Measurements from ENCODE around the gene ANKFN1. TPM values are rescaled to one million over a fixed set of nuclear protein-coding genes. Genes with fewer than 3 reads are reported as not detected.

Gene ANKFN1
- total and polyA plus RNA-seq, 2 donors from 2014 or later, result 0.19 TPM; not detected in 1

- intact Hi-C loops (cut with DNase I), result no loop called here
- Histone ChIP-seq H3K27me3 (ENCODE audit: control insufficient read depth, insufficient read depth, low read length) (no peaks in the 10 kb centered on the region), H3K36me3 (ENCODE audit: control insufficient read depth in 2 of 3, insufficient read depth in 3 of 3, low read length in 3 of 3) (no peaks in the 10 kb centered on the region), H3K27ac (ENCODE audit: low read depth in 2 of 2, low read length in 2 of 2) (no peak overlapping the region), H3K4me1 (ENCODE audit: control insufficient read depth in 2 of 3, insufficient read depth in 2 of 3, low read depth in 1 of 3, low read length in 3 of 3) (no peaks in the 10 kb centered on the region), H3K4me3 (ENCODE audit: low read length in 3 of 3) (no peak overlapping the region), H3K9me3 (ENCODE audit: control insufficient read depth in 2 of 3, insufficient read depth in 1 of 3, low read length in 3 of 3) (no peaks in the 10 kb centered on the region), H3K9ac (ENCODE audit: low read length in 3 of 3) (no peak overlapping the region)
- FAIRE-seq (no peak), DNase-seq (no peak)
- TF ChIP-seq CTCF (IDR thresholded peaks at IDR 0.05; ENCODE audit: borderline replicate concordance, extremely low read depth, insufficient read depth), result no peak
Measured at GRCh38 chr17:56465886-56466285, 312.6 kb downstream of the ANKFN1 start.

GRCh38 chr17:56468840-56469239, 315.6 kb downstream of the ANKFN1 start:
- no peak overlapping the region for H3K9ac ChIP-seq (ENCODE audit: low read length in 3 of 3)
- no peak overlapping the region for H3K4me3 ChIP-seq (ENCODE audit: low read length in 3 of 3)
- no peaks in the 10 kb centered on the region for H3K27me3 ChIP-seq (ENCODE audit: control insufficient read depth, insufficient read depth, low read length)
- no peak overlapping the region for H3K27ac ChIP-seq (ENCODE audit: low read depth in 2 of 2, low read length in 2 of 2)
- H3K36me3 ChIP-seq (ENCODE audit: control insufficient read depth in 2 of 3, insufficient read depth in 3 of 3, low read length in 3 of 3), result no peaks in the 10 kb centered on the region
- no peak for TF ChIP-seq CTCF (IDR thresholded peaks at IDR 0.05; ENCODE audit: borderline replicate concordance, extremely low read depth, insufficient read depth)
- intact Hi-C loops (cut with DNase I), result no loop called here
- no peak for DNase-seq
- no peaks in the 10 kb centered on the region for H3K4me1 ChIP-seq (ENCODE audit: control insufficient read depth in 2 of 3, insufficient read depth in 2 of 3, low read depth in 1 of 3, low read length in 3 of 3)
- no peak for FAIRE-seq
- H3K9me3 ChIP-seq (ENCODE audit: control insufficient read depth in 2 of 3, insufficient read depth in 1 of 3, low read length in 3 of 3), result peaks cover 0 to 3% (median 0%) of the 10 kb centered on the region in 3 donors

GRCh38 chr17:56471696-56472095, 318.4 kb downstream of the ANKFN1 start:
- FAIRE-seq (no peak), DNase-seq (no peak)
- no peak overlapping the region for H3K9ac ChIP-seq (ENCODE audit: low read length in 3 of 3)
- no peak for TF ChIP-seq CTCF (IDR thresholded peaks at IDR 0.05; ENCODE audit: borderline replicate concordance, extremely low read depth, insufficient read depth)
- no peak overlapping the region for H3K4me3 ChIP-seq (ENCODE audit: low read length in 3 of 3)
- no peaks in the 10 kb centered on the region for H3K27me3 ChIP-seq (ENCODE audit: control insufficient read depth, insufficient read depth, low read length)
- H3K36me3 ChIP-seq (ENCODE audit: control insufficient read depth in 2 of 3, insufficient read depth in 3 of 3, low read length in 3 of 3), result no peaks in the 10 kb centered on the region
- no peaks in the 10 kb centered on the region for H3K4me1 ChIP-seq (ENCODE audit: control insufficient read depth in 2 of 3, insufficient read depth in 2 of 3, low read depth in 1 of 3, low read length in 3 of 3)
- no peak overlapping the region for H3K27ac ChIP-seq (ENCODE audit: low read depth in 2 of 2, low read length in 2 of 2)
- intact Hi-C loops (cut with DNase I), result no loop called here
- H3K9me3 ChIP-seq (ENCODE audit: control insufficient read depth in 2 of 3, insufficient read depth in 1 of 3, low read length in 3 of 3), result peaks cover 0 to 3% (median 0%) of the 10 kb centered on the region in 3 donors

GRCh38 chr17:56475116-56475515, 321.8 kb downstream of the ANKFN1 start:
- intact Hi-C loops (cut with DNase I), result no loop called here
- FAIRE-seq, result no peak
- no peak for TF ChIP-seq CTCF (IDR thresholded peaks at IDR 0.05; ENCODE audit: borderline replicate concordance, extremely low read depth, insufficient read depth)
- no peak for DNase-seq
- Histone ChIP-seq H3K4me1 (ENCODE audit: control insufficient read depth in 2 of 3, insufficient read depth in 2 of 3, low read depth in 1 of 3, low read length in 3 of 3) (no peaks in the 10 kb centered on the region), H3K27ac (ENCODE audit: low read depth in 2 of 2, low read length in 2 of 2) (no peak overlapping the region), H3K36me3 (ENCODE audit: control insufficient read depth in 2 of 3, insufficient read depth in 3 of 3, low read length in 3 of 3) (no peaks in the 10 kb centered on the region), H3K9ac (ENCODE audit: low read length in 3 of 3) (no peak overlapping the region), H3K9me3 (ENCODE audit: control insufficient read depth in 2 of 3, insufficient read depth in 1 of 3, low read length in 3 of 3) (peaks cover 0 to 3% (median 0%) of the 10 kb centered on the region in 3 donors), H3K4me3 (ENCODE audit: low read length in 3 of 3) (no peak overlapping the region), H3K27me3 (ENCODE audit: control insufficient read depth, insufficient read depth, low read length) (no peaks in the 10 kb centered on the region)

All from kidney (tissue), 14 donors.